C4-2B (cell line): Measurements from ENCODE around the gene ROR1.

ENCODE experiments used
- CTCF ChIP-seq: fragments of 450-650 bp; conservative IDR thresholded peaks from 2 replicates; pipeline ENCODE4 v1.5.1; 2017; ENCODE audit warnings: mild to moderate bottlenecking
- ZFX ChIP-seq: fragments of 450-650 bp; IDR thresholded peaks from 2 replicates; pipeline ENCODE4 v1.6.1; 2017

DNA sequence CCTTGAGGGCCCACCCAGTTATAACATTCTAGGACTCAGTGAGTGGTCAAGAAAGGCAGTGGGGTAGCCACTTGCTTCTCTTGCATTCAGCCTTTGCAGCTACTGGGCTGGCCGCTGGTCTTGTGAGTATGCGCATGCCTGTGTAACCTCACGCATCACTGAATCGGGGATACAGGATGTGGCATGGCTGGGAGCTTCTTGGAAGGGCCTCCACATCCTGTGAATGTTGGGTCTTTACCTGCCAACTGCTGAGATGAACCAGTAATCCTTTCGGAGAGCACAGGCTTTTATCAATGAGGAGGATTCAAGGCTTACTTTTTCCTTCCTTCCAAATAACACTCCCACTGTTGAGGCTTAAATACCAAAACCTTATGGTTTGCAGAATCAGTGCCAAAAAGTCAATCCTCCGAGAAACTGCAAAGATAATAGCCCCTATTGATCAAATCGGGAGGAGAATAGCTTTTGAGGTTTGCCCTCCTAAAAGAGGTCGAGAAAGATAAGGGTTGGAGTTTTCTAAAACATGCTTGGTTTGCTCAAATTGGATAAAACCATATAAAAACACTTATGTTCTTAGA, 230.7 kb downstream of the ROR1 start:
- TF ChIP-seq CTCF = no peak
- TF ChIP-seq ZFX = no peak
